Stimulated activated CD4-positive, alpha-beta T cell treated with anti-CD3 and anti-CD28 coated beads, Interleukin-4, amount 100 ng/mL, for 48 hours (primary cell): ENCODE results near the gene JPH3.

Experiments
- DNase-seq, 2 donors: peaks; one replicate each; pipeline ENCODE4 v3.0.0-alpha.2; 2020; ENCODE audit warnings: low read depth in 2 of 2

Gene JPH3

DNA sequence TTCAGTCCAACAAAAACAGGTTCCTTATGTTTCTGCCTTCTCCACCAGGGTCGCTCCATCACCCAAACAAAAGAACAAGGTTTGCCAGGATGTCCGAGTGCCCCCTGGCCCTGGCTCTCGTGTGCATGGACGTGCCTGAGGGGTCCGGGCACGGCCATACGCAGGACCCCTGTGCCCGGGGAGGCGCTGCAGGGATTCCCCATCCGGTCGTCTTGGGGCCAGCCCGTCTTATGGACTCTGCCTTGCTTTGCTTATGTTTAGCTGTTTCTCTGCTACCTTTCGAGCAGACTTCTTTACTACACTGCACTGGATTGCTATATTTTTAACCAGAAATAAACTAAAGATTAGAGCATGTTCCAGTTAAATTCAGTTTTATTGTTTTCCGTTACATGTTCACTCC, 95.5 kb downstream of the JPH3 start:
- no peak for DNase-seq

DNA sequence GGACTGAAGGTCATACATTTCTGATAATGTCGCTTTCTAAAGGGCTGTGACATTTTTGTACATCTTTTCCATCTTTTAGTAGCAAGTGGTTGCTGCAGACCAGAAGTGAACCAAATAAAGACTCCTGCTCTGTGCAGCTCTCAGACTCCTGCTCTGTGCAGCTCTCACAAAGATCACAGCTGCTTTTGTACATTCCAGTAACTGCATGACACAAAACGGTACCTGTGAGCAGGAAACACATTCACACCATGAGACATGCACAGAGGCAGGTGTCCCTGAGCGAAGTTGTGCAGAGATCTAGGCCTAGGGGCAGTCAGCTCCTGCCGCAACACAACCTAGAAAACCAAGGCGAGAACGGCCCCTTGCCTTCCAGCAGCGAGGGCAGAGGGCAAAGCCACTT, 95.9 kb downstream of the JPH3 start:
- DNase-seq: no peak

DNA sequence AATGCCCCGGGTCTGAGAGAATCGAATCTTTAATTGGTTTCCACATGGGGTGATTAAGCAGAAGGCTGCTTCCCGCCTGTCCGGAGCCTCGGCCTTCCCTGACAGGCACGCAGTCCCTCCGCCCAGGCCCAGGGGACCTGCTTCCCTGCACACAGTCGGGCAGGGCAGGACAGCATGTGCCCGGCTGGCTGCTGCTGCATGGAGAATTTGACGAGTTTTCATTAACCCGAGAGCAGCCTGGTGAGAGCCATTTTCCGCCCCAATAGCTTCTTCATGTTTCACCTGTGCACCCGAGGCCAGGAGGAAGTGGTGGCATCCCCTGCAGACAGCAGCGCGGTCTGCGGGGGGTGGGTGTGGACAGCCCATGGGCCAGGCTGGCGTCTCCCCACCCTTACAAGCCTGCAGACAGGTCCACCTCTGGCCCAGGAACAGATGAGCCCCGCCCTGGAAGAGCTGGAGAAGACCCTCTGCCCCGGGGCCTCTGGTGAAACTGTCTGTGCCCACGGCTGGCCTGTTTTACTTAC, 96.4 kb downstream of the JPH3 start:
- DNase-seq: no peak

DNA sequence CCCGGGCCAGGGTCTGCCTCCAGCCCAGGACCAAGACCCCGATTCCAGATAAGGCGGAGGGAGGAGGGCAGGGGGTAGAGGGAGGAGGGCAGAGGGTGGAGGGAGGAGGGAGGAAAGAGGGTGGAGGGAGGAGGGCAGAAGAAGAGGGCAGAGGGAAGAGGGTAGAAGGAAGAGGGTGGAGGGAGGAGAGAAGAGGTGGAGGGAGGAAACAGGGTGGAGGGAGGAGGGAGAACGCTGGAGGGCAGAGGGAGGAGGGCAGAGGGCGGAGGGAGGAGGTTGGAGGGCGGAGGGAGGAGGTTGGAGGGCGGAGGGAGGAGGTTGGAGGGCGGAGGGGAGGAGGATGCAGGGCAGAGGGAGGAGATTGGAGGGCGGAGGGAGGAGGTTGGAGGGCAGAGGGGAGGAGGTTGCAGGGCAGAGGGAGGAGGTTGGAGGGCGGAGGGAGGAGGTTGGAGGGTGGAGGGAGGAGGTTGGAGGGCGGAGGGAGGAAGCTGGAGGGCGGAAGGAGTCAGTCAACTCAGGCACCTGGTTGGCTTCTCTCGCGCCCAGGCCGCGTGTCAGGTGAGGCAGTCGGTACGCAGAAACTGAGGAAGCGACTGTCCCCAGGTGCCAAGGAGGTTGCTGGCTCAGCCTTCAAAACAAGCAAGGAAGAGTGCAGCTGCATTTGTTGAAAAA, 98.2 kb downstream of the JPH3 start:
- DNase-seq: no peak

DNA sequence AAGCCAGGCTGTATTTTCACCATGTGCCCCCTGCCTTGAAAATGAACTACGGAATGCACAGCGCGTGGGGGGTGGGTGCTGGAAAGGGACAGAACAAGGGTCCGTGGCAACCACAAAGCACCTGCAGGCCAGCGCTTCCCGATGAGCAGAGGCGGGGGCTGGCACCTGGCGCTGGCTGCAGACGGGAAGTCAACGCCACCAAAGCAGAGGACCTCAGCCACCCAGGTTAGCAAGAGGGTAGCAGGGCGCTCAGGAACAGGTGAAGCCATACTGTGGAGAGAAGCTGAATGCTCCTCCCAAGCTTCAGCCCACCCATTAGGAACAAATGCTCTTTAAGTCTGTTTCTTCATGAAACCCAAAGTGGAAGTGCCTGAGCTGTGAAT, 98.8 kb downstream of the JPH3 start:
- DNase-seq: no peak

DNA sequence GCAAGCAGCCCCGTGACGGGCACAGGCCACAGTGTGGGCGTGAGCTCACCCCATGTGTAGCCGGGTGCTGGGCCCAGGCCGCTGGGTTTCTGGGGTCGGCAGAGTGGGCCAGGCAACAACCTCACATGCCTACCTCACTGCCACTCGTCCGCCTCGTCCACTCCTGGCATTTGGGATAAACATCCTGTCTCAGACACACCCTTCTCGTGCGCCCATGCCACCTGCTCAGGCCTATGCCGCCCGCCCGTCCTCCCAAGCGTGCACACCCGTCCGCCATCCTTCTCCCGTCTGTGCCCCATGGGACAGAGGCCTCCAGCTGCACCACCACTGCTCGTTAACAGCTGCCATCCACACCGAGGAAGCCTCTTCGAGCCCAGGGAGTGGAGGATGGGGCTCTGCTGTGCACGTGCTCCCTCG, 99.2 kb downstream of the JPH3 start:
- no peak for DNase-seq

DNA sequence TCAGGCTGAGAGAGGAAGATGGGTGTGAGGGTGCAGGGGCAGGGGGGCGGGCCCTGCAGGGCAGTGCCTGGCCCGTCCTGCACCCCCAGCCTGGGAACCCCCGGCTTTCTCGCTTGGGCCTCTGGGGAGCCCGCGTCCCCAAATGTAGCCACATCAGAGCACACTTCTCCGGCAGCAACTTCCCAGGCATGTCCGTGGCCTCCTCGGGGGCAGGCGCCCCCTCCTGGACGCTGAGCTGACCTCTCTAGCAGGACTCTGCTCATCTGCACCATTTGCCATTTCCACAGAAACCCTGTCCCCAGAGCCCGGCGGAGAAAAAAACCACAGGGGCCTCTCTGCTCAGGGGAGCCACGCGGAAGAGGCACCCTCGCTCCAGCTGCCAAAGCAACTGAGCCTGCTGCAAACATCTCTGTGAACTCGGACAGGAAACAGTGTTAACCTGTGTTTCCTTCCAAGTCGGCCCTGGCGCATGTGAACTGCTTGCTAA, 100.1 kb downstream of the JPH3 start:
- peak; percentile 31 to 42 for DNase-seq

DNA sequence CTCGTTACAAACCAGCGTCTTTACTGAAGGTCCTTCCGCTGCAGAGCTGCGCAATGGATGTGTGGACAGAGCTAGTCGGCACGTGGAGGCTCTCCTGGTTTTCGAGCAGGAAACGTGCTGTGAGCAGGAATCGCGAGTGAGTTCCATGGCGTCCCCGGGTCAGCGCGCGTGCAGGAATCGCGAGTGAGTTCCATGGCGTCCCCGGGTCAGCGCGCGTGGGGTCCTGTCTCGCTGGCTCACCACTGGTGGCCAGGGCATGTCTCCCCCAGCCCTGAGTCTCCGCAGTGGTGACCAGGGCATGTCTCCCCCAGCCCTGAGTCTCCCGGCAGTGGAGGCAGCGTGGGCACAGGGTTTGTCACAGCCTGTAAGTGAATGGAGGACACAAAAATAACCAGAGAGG, 100.8 kb downstream of the JPH3 start:
- no peak for DNase-seq

DNA sequence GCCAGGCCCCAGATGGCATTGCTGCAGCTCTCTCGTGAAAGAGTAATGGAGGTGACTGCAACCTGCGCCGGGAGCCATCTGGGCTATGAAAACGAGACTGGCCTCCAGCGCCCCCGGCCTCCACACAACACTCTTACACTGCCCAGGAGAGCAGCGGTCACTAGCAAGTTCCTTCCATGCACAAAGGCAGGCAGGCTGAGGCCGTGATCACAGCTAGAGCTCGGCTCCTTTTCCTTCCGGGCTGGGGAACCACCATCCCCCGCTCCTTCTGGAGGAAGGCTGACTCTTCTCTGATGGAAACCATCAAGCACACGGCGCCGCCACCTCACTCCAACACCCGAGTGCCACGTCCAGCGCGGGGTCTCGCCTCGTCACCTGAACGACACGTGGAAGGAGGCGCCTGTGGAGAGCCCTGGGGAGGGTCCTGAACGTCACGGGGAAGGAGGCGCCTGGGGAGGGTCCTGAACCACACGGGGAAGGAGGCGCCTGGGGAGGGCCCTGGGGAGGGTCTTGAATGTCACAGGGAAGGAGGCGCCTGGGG, 101.6 kb downstream of the JPH3 start:
- DNase-seq: no peak

DNA sequence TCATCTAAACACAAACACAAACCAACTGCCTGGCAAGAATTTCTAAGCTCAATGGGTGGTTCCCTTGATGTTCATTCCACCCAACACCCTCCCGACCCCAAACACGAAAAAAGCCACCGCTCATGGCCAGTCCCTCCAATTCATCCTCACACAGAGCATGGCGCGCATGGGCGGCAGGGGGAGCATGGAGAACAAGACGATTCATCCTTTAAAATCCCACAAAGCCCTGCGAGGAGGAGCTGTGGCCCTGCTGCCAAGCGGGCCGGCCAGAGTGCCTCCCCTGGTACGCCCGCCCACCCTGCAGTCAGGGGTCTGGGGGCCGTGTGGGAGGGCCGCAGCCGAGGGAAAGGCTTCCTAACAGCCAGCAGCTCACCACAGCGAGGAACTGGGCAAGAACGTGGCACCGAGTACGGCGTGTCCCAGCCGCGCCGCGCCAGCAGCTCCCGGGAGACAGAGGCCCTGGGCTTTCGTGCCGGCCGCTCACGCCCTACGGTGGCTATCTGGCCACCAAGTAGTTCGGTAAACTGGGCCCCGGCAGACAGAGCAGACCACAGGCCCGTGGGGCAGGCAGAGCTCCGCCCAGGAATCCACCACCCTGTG, 102.5 kb downstream of the JPH3 start:
- no peak for DNase-seq

DNA sequence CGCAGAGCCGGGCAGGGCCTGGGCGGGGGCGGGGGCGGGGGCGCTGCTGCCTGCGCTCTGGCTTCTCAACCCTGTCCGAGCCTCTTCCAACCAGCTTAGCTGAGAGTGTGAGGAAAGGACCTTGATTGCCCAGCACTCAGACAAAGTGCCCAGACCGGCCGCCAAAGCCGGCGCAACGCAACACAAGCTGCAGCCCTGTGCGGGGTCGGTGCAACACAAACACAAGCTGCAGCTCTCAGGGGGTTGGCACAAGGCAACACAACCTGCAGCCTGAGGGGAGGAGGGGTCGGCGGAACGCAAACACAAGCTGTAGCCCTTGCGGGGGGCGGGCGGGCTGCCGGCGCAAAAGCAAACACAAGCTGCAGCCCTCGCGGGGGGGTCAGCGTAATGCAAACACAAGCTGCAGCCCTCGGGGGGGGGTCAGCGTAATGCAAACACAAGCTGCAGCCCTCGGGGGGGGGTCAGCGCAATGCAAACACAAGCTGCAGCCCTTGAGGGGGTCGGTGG, 103.5 kb downstream of the JPH3 start:
- DNase-seq: no peak

DNA sequence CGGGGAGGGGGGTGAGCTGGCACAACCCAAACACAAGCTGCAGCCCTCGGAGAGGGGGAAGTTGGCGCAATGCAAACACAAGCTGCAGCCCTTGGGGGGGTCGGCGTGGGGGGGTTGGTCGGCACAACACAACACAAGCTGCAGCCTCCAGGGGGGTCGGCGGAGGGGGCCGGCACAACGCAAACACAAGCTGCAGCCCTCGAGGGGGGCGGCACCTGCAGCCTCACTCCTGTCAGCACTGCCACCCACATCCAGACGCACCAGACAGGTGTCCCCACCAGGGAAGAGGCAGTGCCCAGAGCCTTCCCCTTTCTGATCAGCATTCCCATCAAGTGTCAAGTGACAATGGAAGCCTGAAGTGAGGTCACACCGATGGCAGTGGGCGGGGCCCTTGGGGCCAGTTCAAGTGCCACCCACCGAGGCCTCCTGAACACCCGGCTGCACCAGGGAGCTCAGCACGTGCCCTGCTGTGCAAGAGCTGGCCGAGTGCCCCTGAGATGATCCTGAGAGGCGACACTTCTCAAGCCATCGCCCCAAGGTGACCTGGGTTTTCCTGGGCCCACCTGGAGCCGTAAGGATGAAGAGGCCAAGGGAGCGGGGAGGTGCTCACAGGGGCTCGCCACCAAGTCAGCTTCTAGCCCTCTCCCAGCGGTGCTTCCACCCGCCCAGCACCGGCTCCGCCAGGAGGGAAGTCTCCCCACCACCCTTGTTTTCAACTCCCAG, 104.1 kb downstream of the JPH3 start:
- DNase-seq: no peak

DNA sequence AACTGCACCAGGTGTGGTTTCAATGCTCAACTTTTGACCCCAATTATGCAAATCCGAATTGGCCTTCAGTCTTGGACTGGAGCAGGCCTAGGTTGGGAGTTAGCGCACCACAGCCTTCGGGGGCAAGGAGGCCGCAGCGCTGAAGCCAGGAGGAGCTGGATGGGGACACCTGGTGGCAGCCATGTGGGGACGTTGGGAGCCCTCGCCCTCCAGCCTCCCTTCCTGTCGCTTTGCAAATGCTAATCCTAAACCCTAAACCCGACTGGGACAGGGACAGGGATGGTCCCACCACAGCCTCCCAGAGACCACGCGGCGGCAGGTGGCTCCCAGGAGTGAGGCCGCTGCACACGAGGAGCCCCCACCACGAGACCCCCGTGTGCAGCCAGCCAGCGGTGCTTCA, 104.8 kb downstream of the JPH3 start:
- no peak for DNase-seq

DNA sequence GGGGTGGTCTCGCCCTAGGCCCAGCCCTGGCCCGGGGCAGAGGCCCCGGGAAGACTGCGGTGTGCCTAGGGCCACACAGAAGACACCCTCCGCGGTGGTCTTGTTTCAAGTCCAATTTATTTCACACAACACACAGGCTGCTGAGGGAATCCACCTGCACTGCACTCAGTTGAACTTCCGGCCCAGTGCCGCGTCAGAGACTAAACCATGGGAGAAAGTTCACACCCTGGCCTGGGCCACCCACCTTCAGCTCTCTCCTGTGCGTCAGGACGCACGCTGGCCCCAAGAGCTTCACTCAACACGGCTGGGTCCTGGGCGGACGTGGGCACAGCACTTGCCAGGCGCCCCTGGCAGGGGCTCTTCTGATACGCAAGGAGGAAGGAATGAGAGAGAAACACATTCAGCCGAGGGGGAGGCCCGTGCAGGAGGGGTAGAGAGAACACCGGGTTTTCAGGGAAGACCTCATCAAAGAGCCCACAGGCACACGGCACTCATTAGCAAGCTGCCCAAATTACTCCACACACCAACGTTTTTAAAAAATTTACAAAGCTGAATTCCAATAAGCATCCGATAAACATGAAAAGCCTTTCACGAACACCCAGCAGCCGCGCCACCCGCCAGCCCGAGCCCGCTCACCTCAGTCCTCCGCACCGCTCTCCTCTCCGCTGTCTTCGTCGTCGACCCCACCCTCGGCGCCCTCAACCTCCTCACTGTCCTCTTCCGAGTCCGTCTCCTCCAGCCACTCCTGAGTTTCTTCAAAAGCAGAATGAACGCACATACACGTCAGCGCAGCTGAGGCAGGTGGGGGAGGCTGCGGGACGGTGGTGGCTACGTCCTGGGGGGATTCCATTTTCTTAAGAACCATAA, 105.6 kb downstream of the JPH3 start:
- no peak for DNase-seq

DNA sequence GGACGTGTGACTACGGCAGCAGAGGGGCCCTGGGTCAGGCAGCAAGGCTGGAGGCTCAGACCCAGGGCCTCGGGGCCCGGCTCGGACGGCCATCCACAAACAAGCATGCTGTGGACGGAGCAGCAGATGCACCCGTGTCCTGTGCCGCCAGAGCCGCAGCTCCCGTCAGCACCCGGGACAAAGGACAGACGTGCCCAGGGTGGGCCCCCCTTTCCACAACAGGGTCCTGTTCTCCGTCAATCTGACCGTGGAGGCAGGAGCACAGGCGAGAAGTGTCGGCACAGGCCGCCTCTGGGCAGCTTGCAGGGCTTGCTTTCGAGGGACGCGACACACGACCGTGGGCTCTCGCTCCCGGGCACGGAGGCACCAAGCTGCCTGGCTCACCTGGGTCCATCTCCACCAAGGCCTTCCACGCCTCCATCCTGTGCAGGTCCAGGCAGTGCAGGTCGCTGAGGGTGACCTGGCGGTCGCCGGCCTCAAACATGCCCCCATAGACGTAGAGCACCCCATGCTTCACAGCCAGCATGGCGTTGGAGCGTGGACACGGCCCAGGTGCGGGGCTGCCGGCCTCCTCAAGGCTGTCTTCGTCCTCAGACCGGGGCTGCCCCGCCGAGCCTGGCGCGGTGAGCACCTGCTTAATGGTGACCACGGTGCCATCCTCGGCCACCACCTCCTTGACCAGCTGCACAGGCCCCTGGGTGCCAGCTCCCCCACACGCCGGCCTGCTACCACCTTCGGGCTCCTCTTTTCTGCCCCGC, 106.8 kb downstream of the JPH3 start:
- DNase-seq: no peak

DNA sequence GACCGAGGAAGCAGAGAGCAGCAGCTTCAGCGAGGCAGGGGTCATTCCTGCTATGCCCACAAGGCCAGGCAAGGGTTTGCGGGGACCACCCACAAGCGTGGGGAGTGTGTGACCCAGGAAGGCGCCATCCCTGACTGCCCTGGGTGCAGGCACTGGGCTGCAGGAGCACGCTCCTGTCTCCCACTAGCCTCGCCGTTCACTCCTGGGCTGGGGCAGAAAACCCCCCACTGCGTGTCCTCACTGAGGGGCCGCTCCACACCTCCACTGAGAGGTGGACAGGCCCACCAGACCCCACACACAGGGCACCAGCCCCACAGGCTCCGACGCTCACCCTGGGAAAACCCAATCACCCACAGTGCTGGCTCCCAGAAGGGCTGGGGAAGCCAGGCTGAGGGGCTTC, 107.4 kb downstream of the JPH3 start:
- DNase-seq: no peak

DNA sequence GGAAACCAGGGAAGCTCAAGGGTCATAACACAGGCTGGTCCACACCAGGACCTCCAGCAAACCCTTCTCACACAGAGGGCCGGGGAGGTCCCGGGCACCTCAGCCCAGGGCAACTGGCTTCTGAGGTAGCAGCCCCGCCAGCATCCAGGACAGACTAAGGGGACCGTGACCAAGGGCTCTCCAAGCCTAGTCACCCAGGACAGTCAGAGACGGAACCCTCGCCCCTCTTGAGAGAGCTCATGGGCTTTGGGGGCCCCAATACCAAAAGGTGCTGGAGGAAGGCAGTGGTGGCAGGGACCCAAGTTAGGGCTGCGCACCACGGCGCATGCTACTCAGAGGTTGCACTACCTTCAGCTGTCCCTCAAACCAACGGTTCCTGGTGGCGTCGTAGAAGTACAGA, 108.6 kb downstream of the JPH3 start:
- no peak for DNase-seq

DNA sequence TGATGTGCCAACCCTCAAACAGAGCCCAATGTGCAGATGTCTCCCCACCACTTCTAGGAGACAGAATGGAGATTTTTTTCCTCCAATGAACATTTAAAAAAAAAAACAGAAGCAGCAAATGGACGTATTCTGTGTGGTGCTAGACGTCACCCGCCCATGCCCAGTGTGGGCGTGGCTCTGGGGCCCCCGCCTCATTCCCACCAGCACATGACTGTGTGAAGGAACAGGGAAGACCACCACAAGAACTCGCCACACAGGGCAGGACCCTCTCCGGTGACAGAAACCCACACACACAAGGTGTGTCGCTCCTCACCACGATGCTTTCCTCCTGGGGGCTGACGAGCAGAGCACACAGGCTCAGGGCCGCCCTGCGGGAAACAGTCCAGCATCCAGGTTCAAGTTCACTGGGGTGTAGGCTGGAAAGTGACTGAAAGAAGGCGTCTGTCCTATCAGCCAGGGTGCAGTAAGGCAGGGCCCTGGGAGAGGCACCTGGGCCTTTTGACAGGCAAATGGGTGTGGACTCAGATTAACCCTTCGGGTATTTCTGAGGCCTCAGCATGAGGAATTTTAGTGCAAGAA, 110.0 kb downstream of the JPH3 start:
- no peak for DNase-seq

DNA sequence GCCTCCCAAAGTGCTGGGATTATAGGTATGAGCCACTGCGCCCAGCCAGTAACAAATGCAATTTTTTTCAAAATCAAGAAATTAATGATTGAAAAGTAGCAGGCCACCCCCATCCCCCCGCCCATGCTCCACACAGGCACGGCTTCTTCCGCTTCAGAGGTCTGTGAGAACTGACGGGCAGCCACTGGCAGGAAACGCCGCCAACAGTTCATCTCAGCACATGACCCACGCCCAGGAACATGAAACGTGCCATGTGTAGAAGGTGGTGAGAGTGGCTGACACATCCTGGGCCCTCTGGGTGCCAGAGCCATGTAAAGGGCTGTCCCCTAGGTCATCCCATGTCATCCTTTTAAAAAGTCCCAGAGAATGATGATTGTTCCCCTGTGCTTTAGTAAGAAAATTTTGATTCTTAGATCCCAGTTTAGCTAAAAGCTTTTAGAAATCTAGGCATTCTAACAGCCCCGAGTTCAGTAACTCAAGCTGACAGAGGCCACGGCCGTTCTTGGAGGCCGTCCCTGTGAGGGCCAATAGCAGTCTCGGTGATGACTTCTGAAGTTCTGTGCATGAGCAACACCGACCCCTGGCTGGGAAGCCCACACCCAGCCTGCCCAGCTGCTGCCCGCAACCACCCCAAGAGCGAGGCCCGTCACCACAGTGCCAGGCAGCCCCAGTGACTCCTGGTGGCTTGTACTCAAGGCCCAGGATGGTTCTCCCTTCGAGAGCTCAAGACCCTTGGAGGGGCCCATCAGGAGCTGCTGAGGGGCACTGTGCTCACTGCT, 111.3 kb downstream of the JPH3 start:
- DNase-seq: peak; percentile 33 to 40

DNA sequence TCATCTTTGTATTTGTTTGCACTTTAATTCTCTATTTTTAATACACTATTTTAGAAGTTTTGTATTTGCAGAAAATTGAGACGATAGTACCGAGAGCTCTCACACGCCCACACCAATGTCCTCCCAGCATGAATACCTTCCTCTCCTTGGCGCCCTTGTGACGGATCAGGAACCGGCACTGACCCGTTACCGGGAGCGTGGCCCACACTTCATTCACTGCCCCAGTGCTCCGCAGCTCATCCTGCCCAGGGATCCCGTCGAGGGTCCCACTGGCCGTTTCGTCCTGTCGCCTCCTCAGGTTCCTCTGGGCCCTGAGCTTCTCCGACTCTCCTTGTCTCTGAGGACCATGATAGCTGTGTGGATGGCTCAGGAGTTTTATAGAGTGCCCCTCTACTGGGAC, 112.9 kb downstream of the JPH3 start:
- DNase-seq: no peak
